Suprapubic skin (tissue), 4 donors: ENCODE results near the gene PAIP2. TPM values are rescaled to one million over a fixed set of nuclear protein-coding genes. Genes with fewer than 3 reads are reported as not detected.
"Not testable (repeated sequence)": the region's sequence is repeated elsewhere in the genome, so short reads cannot be mapped to it uniquely, and the experiment has no call there.

Experiments used
- DNase-seq, 2 donors: peaks; one replicate each; pipeline ENCODE4 v3.0.0-alpha.2; 2019; ENCODE audit warnings: low spot score in 2 of 2
- H3K27ac ChIP-seq: fragments of 200-600 bp; sonication (generic); one replicate; pipeline ENCODE4 v1.5.1; 2019
- H3K27me3 ChIP-seq: fragments of 200-600 bp; sonication (generic); one replicate; pipeline ENCODE4 v1.5.1; 2019
- H3K36me3 ChIP-seq: fragments of 200-600 bp; sonication (generic); one replicate; pipeline ENCODE4 v1.5.1; 2019
- H3K4me1 ChIP-seq: fragments of 200-600 bp; sonication (generic); one replicate; pipeline ENCODE4 v1.5.1; 2019
- H3K4me3 ChIP-seq: fragments of 200-600 bp; sonication (generic); one replicate; pipeline ENCODE4 v1.5.1; 2019; ENCODE audit warnings: mild to moderate bottlenecking
- H3K9me3 ChIP-seq: fragments of 200-600 bp; sonication (generic); one replicate; pipeline ENCODE4 v1.5.1; 2019
- EP300 ChIP-seq: sonication (generic); formaldehyde crosslinking; IDR thresholded peaks from one replicate; pipeline ENCODE4 v1.6.1; 2017; ENCODE audit warnings: antibody characterized with exemption
- POLR2A ChIP-seq, 2 donors: fragments of 450-650 bp; IDR thresholded peaks; one replicate each; pipeline ENCODE4 v1.6.1; 2017; ENCODE audit warnings: antibody characterized with exemption in 2 of 2, mild to moderate bottlenecking in 2 of 2, moderate library complexity in 2 of 2
- POLR2AphosphoS5 ChIP-seq, 3 donors: sonication (generic); formaldehyde crosslinking; IDR thresholded peaks; one replicate each; pipeline ENCODE4 v1.6.1; 2017; ENCODE audit warnings: antibody characterized with exemption in 3 of 3
- WGBS: methylation state at CpG from one replicate; pipeline ENCODE4 v1.1.5; 2018; 5-methylcytosine and 5-hydroxymethylcytosine counted together
- total RNA-seq, 4 donors: library from RNA; depleted of rRNA; stranded (reverse); fragments of >200 nt; gene quantifications; one replicate each; pipeline ENCODE4 v1.1.0, GENCODE V29; 2016
- TF ChIP-seq, protein P1 (sequence below), 2 donors: fragments of 200-600 bp in 1 of 2; fragments of 450-650 bp in 1 of 2; sonication (generic) in 1 of 2; IDR thresholded peaks; one replicate each; pipeline ENCODE4 v1.5.1; 2016 to 2019; ENCODE audit warnings: antibody characterized with exemption in 2 of 2, mild to moderate bottlenecking in 1 of 2, moderate library complexity in 1 of 2

Gene PAIP2
- total RNA-seq, 4 donors from 2014 or later = 50.3 to 71.0 (median 53.5) TPM

DNA sequence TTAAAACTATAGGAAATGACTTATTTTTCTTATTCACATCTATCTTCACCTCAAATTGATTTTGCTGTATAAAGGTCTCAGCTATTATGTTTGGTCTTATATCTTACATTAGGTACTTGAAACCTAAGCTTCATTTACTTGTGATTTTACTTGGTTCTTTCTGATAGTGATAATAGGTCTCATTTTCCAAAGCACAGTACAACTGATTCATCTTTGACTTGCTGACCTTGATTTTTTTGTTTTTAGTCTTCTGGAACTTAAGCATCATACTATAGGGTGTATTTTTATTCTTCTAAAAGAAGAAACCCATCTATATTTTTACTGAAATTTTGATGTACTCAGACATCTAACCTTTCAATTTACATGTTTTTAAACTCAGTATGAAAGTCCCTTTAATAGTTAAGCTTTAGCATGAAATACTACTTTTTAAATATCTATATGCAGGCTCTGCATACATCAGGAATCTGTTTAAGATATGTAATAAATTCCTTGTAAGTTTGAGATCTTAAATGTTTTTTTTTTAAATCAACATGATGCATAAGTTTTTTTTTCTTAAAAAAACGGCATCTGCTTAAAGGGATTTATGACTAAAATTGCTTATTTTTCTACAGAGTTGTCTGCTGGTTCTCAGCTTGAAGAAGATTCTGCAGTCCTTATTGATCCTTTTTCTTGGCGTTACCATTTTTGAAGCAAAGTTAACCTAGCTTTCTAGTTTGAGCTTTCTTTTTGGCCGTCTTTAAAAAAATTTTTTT is 34.9 kb upstream of the PAIP2 start:
- Histone ChIP-seq H3K27ac (no peak overlapping the region), H3K36me3 (no peaks in the 10 kb centered on the region), H3K4me3 (no peak overlapping the region), H3K27me3 (no peaks in the 10 kb centered on the region), H3K9me3 (no peaks in the 10 kb centered on the region), H3K4me1 (peaks cover 87% of the 10 kb centered on the region)
- TF ChIP-seq, protein P1, sequence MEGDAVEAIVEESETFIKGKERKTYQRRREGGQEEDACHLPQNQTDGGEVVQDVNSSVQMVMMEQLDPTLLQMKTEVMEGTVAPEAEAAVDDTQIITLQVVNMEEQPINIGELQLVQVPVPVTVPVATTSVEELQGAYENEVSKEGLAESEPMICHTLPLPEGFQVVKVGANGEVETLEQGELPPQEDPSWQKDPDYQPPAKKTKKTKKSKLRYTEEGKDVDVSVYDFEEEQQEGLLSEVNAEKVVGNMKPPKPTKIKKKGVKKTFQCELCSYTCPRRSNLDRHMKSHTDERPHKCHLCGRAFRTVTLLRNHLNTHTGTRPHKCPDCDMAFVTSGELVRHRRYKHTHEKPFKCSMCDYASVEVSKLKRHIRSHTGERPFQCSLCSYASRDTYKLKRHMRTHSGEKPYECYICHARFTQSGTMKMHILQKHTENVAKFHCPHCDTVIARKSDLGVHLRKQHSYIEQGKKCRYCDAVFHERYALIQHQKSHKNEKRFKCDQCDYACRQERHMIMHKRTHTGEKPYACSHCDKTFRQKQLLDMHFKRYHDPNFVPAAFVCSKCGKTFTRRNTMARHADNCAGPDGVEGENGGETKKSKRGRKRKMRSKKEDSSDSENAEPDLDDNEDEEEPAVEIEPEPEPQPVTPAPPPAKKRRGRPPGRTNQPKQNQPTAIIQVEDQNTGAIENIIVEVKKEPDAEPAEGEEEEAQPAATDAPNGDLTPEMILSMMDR (IDR thresholded peaks at IDR 0.05) = no peak
- TF ChIP-seq EP300 = no peak
- no peak for TF ChIP-seq POLR2A (IDR thresholded peaks at IDR 0.05)
- TF ChIP-seq POLR2AphosphoS5 (IDR thresholded peaks at IDR 0.05) = no peak
- DNase-seq = no peak
- WGBS = 58% methylated on average over 3 of the region's 3 CpGs

DNA sequence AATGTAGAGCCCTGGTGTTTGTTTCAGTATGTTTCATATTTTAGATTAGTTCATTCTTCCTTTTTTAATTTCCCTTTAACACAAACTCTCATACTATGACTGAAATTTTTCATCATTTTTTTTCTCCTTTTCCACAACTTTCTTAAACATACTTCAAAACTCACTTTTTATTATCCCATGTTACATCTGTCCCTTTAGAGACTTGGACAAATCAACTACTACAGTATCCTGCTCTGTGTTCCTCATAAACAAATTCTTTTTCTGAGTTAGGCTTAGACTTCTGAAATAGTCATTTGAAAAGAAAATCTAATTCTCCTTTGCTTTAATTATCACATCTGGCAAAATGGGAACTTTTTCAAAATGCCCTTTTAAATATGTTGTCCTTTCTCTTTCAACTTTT is 32.9 kb upstream of the PAIP2 start:
- no peaks in the 10 kb centered on the region for H3K27me3 ChIP-seq
- DNase-seq = no peak
- peaks cover 74% of the 10 kb centered on the region for H3K4me1 ChIP-seq

DNA sequence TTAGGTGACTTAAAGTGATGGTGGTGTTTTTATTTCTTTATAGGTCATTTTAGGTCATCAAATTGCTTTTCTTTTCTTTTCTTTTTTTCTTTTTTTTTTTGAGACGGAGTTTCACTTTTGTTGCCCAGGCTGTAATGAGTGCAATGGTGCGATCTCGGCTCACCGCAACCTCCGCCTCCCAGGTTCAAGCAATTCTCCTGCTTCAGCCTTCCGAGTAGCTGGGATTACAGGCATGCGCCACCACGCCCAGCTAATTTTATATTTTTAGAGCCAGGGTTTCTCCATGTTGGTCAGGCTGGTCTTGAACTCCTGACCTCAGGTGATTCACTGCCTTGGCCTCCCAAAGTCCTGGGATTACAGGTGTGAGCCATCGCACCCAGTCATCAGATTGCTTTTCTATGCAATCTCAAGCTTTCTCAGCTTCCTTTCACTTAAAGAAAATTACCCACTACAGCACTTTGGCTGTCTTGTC is 30.9 kb upstream of the PAIP2 start:
- WGBS = 83% methylated on average over 9 of the region's 9 CpGs

More for the DNA sequence above, 32.9 kb upstream of the PAIP2 start:
- Histone ChIP-seq H3K36me3 (no peaks in the 10 kb centered on the region), H3K4me3 (no peak overlapping the region), H3K27ac (no peak overlapping the region), H3K9me3 (no peaks in the 10 kb centered on the region)
- TF ChIP-seq POLR2AphosphoS5 (IDR thresholded peaks at IDR 0.05) (no peak), EP300 (no peak), POLR2A (IDR thresholded peaks at IDR 0.05) (no peak)
- TF ChIP-seq, protein P1 (IDR thresholded peaks at IDR 0.05) = no peak

DNA sequence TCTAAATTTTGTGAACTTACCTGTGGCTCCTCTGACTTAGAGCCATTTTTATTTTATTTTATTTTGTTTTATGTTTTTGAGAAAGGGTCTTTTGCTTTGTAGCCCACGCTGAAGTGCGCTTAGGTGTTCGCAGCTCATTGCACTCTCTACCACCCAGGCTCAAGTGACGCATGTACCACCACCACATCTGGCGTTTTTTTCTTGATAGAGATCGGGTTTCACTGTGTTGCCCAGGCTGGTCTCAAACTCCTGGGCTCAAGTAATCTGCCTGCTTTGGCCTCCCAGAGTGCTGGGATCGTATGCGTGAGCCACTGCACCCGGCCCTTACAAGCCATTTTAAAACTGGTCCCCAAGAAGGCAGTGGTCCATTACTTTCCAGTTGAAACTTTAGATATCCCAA is 29.6 kb upstream of the PAIP2 start:
- H3K36me3 ChIP-seq = peaks cover 15% of the 10 kb centered on the region
- no peak overlapping the region for H3K27ac ChIP-seq
- H3K4me3 ChIP-seq = no peak overlapping the region
- no peaks in the 10 kb centered on the region for H3K27me3 ChIP-seq
- peaks cover 51% of the 10 kb centered on the region for H3K4me1 ChIP-seq
- TF ChIP-seq POLR2A (IDR thresholded peaks at IDR 0.05) = no peak
- TF ChIP-seq POLR2AphosphoS5 (IDR thresholded peaks at IDR 0.05) = no peak
- TF ChIP-seq EP300 = no peak
- TF ChIP-seq, protein P1 (IDR thresholded peaks at IDR 0.05) = no peak
- DNase-seq = no peak
- no peaks in the 10 kb centered on the region for H3K9me3 ChIP-seq
- WGBS = 81% methylated on average over 9 of the region's 9 CpGs

More for the DNA sequence above, 30.9 kb upstream of the PAIP2 start:
- not testable (repeated sequence) for DNase-seq, H3K9me3 ChIP-seq, H3K4me3 ChIP-seq, H3K27me3 ChIP-seq, H3K36me3 ChIP-seq, H3K27ac ChIP-seq
- H3K4me1 ChIP-seq = peaks cover 63% of the 10 kb centered on the region

DNA sequence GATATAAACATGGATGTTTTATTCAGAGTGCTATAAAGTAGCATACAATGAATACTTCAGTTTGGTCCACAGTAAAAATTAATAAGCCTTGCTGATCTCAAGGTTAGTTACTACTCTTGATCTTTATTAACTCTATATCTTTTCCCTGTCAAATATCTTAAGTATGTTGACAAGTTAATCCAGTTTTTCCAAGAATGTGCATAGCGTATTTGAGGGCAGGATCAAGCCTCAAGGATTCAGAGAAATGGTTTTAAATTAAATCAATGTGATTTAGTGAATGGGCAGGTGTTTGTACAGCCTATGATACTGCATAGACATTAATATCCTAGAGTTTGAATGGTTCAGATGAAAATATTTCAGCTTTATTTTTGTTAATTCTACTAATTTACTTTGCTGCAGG is 27.4 kb upstream of the PAIP2 start:
- H3K4me3 ChIP-seq = no peak overlapping the region

More for the DNA sequence above, 27.4 kb upstream of the PAIP2 start:
- no peaks in the 10 kb centered on the region for H3K27me3 ChIP-seq
- peaks cover 30% of the 10 kb centered on the region for H3K4me1 ChIP-seq
- WGBS = 64% methylated on average over 1 of the region's 1 CpG
- H3K36me3 ChIP-seq = peaks cover 37% of the 10 kb centered on the region
- no peaks in the 10 kb centered on the region for H3K9me3 ChIP-seq
- TF ChIP-seq POLR2AphosphoS5 (IDR thresholded peaks at IDR 0.05) (no peak), EP300 (no peak), POLR2A (IDR thresholded peaks at IDR 0.05) (no peak)
- TF ChIP-seq, protein P1 (IDR thresholded peaks at IDR 0.05) = no peak
- no peak overlapping the region for H3K27ac ChIP-seq
- no peak for DNase-seq
